Adrenal gland (tissue), 12 donors: ENCODE data around the gene ZNF148. TPM values are rescaled to one million over a fixed set of nuclear protein-coding genes. Genes with fewer than 3 reads are reported as not detected.

Experiments
- DNase-seq, 7 donors: peaks; one replicate each; pipeline ENCODE4 v3.0.0-alpha.2; 2019 to 2020
- H3K27ac ChIP-seq, 5 donors: fragments of 200-600 bp; sonication (generic) in 4 of 5; 1 replicate in 3 of 5; 2 replicates in 2 of 5; pipeline versions ENCODE4 v1.5.1 to v1.8.0; 2016 to 2020; ENCODE audit warnings: mild to moderate bottlenecking in 1 of 5
- H3K27me3 ChIP-seq: fragments of 200-600 bp; 2 replicates; pipeline ENCODE4 v1.8.0; 2021
- H3K36me3 ChIP-seq, 2 donors: fragments of 200-600 bp; replicated peaks in 1 of 2; 1 replicate in 1 of 2; 2 replicates in 1 of 2; pipeline versions ENCODE4 v1.5.1 to v1.8.0; 2018 to 2022
- H3K4me1 ChIP-seq, 2 donors: fragments of 200-600 bp; replicated peaks in 1 of 2; 1 replicate in 1 of 2; 2 replicates in 1 of 2; pipeline versions ENCODE4 v1.5.1 to v1.8.0; 2018 to 2021
- H3K4me3 ChIP-seq, 4 donors: fragments of 200-600 bp; sonication (generic) in 3 of 4; one replicate each; pipeline ENCODE4 v1.5.1; 2016 to 2018
- H3K9me3 ChIP-seq, 3 donors: fragments of 200-600 bp; sonication (generic) in 1 of 3; replicated peaks in 1 of 3; 1 replicate in 2 of 3; 2 replicates in 1 of 3; pipeline versions ENCODE4 v1.5.1 to v1.8.0; 2016 to 2021
- POLR2A ChIP-seq, 2 donors: fragments of 450-650 bp; IDR thresholded peaks; one replicate each; pipeline ENCODE4 v1.6.1; 2017; ENCODE audit warnings: antibody characterized with exemption in 2 of 2, mild to moderate bottlenecking in 2 of 2, moderate library complexity in 1 of 2
- WGBS, 4 donors: extraction: QIAGEN DNeasy Blood & Tissue Kit in 2 of 4; methylation state at CpG; one replicate each; pipeline versions ENCODE4 v1.1.5 to v1.1.7; 2013 to 2017; 5-methylcytosine and 5-hydroxymethylcytosine counted together
- intact Hi-C, 2 donors: fragments of 100-400 bp; cut with DNase I; formaldehyde crosslinking; loops; one replicate each; pipeline versions ENCODE4 v1.14.1 to v1.15.0; 2022 to 2023
- polyA plus RNA-seq, 3 donors: library from polyadenylated mRNA; stranded (reverse); fragments of 200-250 nt in 2 of 3; fragments of 350-450 nt in 1 of 3; fragmentation: Illumina TruSeq in 1 of 3; extraction: RNeasy Lipid Tissue Mini Kit (QIAGEN cat#74804) in 1 of 3; gene quantifications; one replicate each; pipeline ENCODE4 v1.2.3, GENCODE V29; 2013 to 2014
- total RNA-seq, 9 donors: library from RNA; depleted of rRNA in 4 of 9; stranded (reverse); fragments of >200 nt in 4 of 9; fragments of 120-200 nt in 1 of 9; fragmentation: NEBNext Ultra II Directional in 1 of 9; extraction: Animal tissue kit (Norgen Biotek cat#: 25700) in 1 of 9; gene quantifications; one replicate each; pipeline versions ENCODE4 v1.1.0 to v1.2.4, GENCODE V29; 2013 to 2023
- TF ChIP-seq, protein P1 (sequence below), 6 experiments: fragments of 450-650 bp in 4 of 6; fragments of 200-600 bp in 2 of 6; sonication (generic) in 1 of 6; IDR thresholded peaks; 1 replicate in 5 of 6; 2 replicates in 1 of 6; pipeline versions ENCODE4 v1.5.1 to v1.8.0; 2016 to 2021; ENCODE audit warnings: antibody characterized with exemption in 6 of 6, mild to moderate bottlenecking in 2 of 6, moderate library complexity in 1 of 6
- donor health status: healthy with polysubstance abuse.
- donor health status: Bipolar disorder and iron deficiency.
- donor health status: DM: yes; HTN: yes; CAD: no.
- donor health status: DM: no; HTN: no; CAD: no.
- donor health status: DM: no; HTN: no; CAD: no.
- donor health status: DM: yes; HTN: yes; CAD: no.

The ZNF148 gene
- total and polyA plus RNA-seq, 12 donors: 3.0 to 58.2 (median 30.9) TPM

DNA sequence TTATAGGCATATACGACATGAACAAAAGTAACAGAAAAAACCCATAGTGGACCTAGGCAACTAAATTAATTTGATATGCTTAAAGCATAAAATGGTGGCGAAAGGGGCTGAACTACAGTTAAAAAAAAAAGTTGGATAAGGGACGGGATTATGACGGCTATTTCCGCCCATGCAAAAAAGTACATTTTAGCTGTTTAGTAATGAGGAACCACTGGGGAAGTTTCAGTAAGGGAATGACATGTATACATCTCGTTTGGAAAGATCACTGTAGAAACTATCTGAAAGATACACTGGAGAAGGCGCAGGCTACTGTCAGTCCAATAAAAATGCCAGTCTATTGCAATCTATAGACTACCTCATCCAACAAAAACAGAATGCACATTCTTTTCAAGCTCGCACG is 65.6 kb downstream of the ZNF148 start:
- Histone ChIP-seq H3K27ac (no peak overlapping the region), H3K27me3 (no peaks in the 10 kb centered on the region), H3K36me3 (peaks cover 0 to 11% of the 10 kb centered on the region in 2 donors), H3K9me3 (no peaks in the 10 kb centered on the region), H3K4me1 (peaks cover 0 to 6% of the 10 kb centered on the region in 2 donors), H3K4me3 (no peak overlapping the region)
- DNase-seq: no peak
- intact Hi-C loops: loop anchor here in 1 of 2 donors (10.0 kb wide), 1 partner anchor 55 kb away; no protein-coding TSS in a partner anchor
- WGBS, 4 donors: 80 to 96% (median 88%) methylated on average over 8 to 9 of the region's 9 CpGs
- TF ChIP-seq, protein P1, sequence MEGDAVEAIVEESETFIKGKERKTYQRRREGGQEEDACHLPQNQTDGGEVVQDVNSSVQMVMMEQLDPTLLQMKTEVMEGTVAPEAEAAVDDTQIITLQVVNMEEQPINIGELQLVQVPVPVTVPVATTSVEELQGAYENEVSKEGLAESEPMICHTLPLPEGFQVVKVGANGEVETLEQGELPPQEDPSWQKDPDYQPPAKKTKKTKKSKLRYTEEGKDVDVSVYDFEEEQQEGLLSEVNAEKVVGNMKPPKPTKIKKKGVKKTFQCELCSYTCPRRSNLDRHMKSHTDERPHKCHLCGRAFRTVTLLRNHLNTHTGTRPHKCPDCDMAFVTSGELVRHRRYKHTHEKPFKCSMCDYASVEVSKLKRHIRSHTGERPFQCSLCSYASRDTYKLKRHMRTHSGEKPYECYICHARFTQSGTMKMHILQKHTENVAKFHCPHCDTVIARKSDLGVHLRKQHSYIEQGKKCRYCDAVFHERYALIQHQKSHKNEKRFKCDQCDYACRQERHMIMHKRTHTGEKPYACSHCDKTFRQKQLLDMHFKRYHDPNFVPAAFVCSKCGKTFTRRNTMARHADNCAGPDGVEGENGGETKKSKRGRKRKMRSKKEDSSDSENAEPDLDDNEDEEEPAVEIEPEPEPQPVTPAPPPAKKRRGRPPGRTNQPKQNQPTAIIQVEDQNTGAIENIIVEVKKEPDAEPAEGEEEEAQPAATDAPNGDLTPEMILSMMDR (IDR thresholded peaks at IDR 0.05): no peak
- no peak for TF ChIP-seq POLR2A (IDR thresholded peaks at IDR 0.05)

DNA sequence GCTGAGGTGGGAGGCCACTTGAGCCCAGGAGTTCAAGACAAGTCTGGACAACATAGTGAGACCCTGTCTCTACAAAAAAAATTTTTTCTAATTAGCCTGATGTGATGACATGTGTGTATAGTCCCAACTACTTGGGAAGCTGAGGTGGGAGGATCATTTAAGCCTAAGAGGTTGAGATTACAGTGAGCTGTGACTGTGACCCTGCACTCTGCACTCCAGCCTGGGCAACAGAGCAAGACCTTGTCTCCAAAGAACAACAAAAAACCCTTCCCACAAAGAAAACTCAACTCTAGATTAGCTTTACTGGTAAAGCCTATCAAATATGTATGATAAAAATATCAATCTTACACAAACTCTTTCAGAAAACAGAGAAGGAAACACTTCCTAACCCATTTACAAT is 68.5 kb downstream of the ZNF148 start:
- Histone ChIP-seq H3K27me3 (no peaks in the 10 kb centered on the region), H3K27ac (no peak overlapping the region), H3K9me3 (no peaks in the 10 kb centered on the region), H3K36me3 (peaks cover 0 to 4% of the 10 kb centered on the region in 2 donors), H3K4me1 (peaks cover 0 to 6% of the 10 kb centered on the region in 2 donors), H3K4me3 (no peak overlapping the region)
- intact Hi-C loops: loop anchor here in 1 of 2 donors (10.0 kb wide), 1 partner anchor 58 kb away; no protein-coding TSS in a partner anchor
- TF ChIP-seq, protein P1 (IDR thresholded peaks at IDR 0.05): no peak
- TF ChIP-seq POLR2A (IDR thresholded peaks at IDR 0.05): no peak
- DNase-seq: no peak

DNA sequence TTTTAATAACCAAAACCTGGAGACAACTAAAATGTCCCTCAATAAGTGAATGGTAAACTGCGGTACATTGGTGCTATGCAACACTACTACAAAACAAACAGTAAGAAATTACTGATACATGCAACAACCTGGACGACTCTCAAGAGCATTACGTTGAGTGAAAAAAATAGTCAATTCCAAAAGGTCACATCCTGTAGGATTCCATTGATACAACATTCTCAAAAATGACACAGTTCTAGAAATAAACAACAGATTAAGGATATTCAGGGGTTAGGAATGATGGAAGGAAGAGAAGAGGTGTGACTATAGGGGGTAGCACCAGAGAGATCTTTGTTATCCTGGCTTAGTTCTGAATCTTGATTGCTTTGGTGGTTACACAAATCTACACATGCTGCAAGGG is 72.2 kb downstream of the ZNF148 start:
- intact Hi-C loops: loop anchor here in 1 of 2 donors (10.0 kb wide), 1 partner anchor 62 kb away; no protein-coding TSS in a partner anchor
- TF ChIP-seq, protein P1 (IDR thresholded peaks at IDR 0.05): no peak
- no peak for TF ChIP-seq POLR2A (IDR thresholded peaks at IDR 0.05)
- WGBS, 4 donors: 88 to 93% (median 91%) methylated on average over 3 of the region's 3 CpGs

DNA sequence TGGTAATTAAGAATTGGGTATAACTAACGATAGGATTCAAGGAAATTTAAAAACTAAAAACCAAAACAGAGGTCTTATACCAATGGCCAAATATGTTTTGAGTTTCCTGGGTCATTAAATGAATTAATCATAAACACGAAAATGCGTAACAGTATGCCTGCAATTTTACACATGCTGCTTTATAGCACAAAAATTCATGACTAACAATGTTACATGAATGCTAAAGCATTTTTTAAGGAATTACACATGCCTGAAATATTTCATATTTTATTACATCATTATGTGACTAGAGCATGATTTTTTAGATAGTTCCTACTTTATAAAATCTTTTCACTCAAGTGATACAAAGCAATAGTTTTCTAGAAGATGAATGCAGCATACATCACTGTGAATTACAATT is 74.7 kb downstream of the ZNF148 start:
- DNase-seq: no peak
- Histone ChIP-seq H3K9me3 (no peaks in the 10 kb centered on the region), H3K4me1 (peaks cover 0 to 7% of the 10 kb centered on the region in 2 donors), H3K27me3 (no peaks in the 10 kb centered on the region), H3K27ac (no peak overlapping the region), H3K4me3 (no peak overlapping the region), H3K36me3 (peaks cover 0 to 4% of the 10 kb centered on the region in 2 donors)
- TF ChIP-seq POLR2A (IDR thresholded peaks at IDR 0.05): no peak
- TF ChIP-seq, protein P1 (IDR thresholded peaks at IDR 0.05): no peak
- intact Hi-C loops: loop anchor here in 1 of 2 donors (10.0 kb wide), 1 partner anchor 64 kb away; no protein-coding TSS in a partner anchor
- WGBS, 4 donors: 94 to 97% (median 96%) methylated on average over 3 of the region's 3 CpGs

More for the DNA sequence above, 72.2 kb downstream of the ZNF148 start:
- Histone ChIP-seq H3K4me3 (no peak overlapping the region), H3K27me3 (no peaks in the 10 kb centered on the region), H3K9me3 (no peaks in the 10 kb centered on the region), H3K27ac (no peak overlapping the region), H3K4me1 (peaks cover 0 to 7% of the 10 kb centered on the region in 2 donors), H3K36me3 (peaks cover 0 to 4% of the 10 kb centered on the region in 2 donors)
- no peak for DNase-seq
